ENCODE measurements around the gene IFT81. TPM values are rescaled to one million over a fixed set of nuclear protein-coding genes. Genes with fewer than 3 reads are reported as not detected.

IFT81 gene
- total RNA-seq, 6 donors from 2014 or later = 7.7 to 39.1 (median 10.8) TPM

GRCh38 chr12:110230655-110231054, 106.5 kb downstream of the IFT81 start:
- DNase-seq (no peak), ATAC-seq (ENCODE audit: low FRiP score in 2 of 2) (no peak)

GRCh38 chr12:110233212-110233903, 109.2 kb downstream of the IFT81 start:
- Histone ChIP-seq H3K4me1 (peaks cover 4 to 13% (median 8%) of the 10 kb centered on the region in 4 donors), H3K9me3 (no peaks in the 10 kb centered on the region), H3K36me3 (no peaks in the 10 kb centered on the region), H3K27me3 (no peaks in the 10 kb centered on the region), H3K4me3 (no peak overlapping the region), H3K27ac (no peak overlapping the region)
- 80% methylated on average over 6 of the region's 6 CpGs for WGBS, 2 donors
- ATAC-seq (ENCODE audit: low FRiP score in 2 of 2) = no peak
- no peak for TF ChIP-seq POLR2AphosphoS5 (IDR thresholded peaks at IDR 0.05)
- TF ChIP-seq CTCF (IDR thresholded peaks at IDR 0.05) = no peak
- TF ChIP-seq POLR2A (IDR thresholded peaks at IDR 0.05) = no peak
- TF ChIP-seq EP300 (IDR thresholded peaks at IDR 0.05) = no peak
- no peak for DNase-seq

More at GRCh38 chr12:110230655-110231054, 106.5 kb downstream of the IFT81 start:
- Histone ChIP-seq H3K9me3 (no peaks in the 10 kb centered on the region), H3K4me1 (peaks cover 4 to 13% (median 8%) of the 10 kb centered on the region in 4 donors), H3K27me3 (no peaks in the 10 kb centered on the region), H3K36me3 (no peaks in the 10 kb centered on the region), H3K27ac (no peak overlapping the region), H3K4me3 (no peak overlapping the region)
- 56 to 64% methylated on average over 1 of the region's 1 CpG for WGBS, 2 donors
- no peak for TF ChIP-seq POLR2AphosphoS5 (IDR thresholded peaks at IDR 0.05)
- no peak for TF ChIP-seq POLR2A (IDR thresholded peaks at IDR 0.05)
- TF ChIP-seq CTCF (IDR thresholded peaks at IDR 0.05) = no peak
- no peak for TF ChIP-seq EP300 (IDR thresholded peaks at IDR 0.05)

- ATAC-seq (ENCODE audit: low FRiP score in 2 of 2) = peak in 1 of 2 donors; percentile 14
Measured at GRCh38 chr12:110234331-110234751, 110.2 kb downstream of the IFT81 start.

GRCh38 chr12:110234755-110235154, 110.6 kb downstream of the IFT81 start:
- peak overlapping the region; percentile 17 to 56 (median 24) for H3K27ac ChIP-seq
- no peaks in the 10 kb centered on the region for H3K9me3 ChIP-seq
- ATAC-seq (ENCODE audit: low FRiP score in 2 of 2) = peak in 1 of 2 donors; percentile 61
- peaks cover 4 to 13% (median 8%) of the 10 kb centered on the region in 4 donors for H3K4me1 ChIP-seq
- no peak overlapping the region for H3K4me3 ChIP-seq
- WGBS, 2 donors = 9 to 13% methylated on average over 3 of the region's 3 CpGs
- no peak for DNase-seq
- TF ChIP-seq EP300 (IDR thresholded peaks at IDR 0.05) (no peak), CTCF (IDR thresholded peaks at IDR 0.05) (no peak), POLR2A (IDR thresholded peaks at IDR 0.05) (no peak), POLR2AphosphoS5 (IDR thresholded peaks at IDR 0.05) (no peak)
- no peaks in the 10 kb centered on the region for H3K27me3 ChIP-seq
- no peaks in the 10 kb centered on the region for H3K36me3 ChIP-seq

More at GRCh38 chr12:110234331-110234751, 110.2 kb downstream of the IFT81 start:
- H3K4me1 ChIP-seq = peaks cover 4 to 13% (median 8%) of the 10 kb centered on the region in 4 donors
- no peaks in the 10 kb centered on the region for H3K36me3 ChIP-seq
- 23 to 24% methylated on average over 2 of the region's 2 CpGs for WGBS, 2 donors
- no peaks in the 10 kb centered on the region for H3K27me3 ChIP-seq
- H3K27ac ChIP-seq = peak overlapping the region; percentile 17 to 56 (median 24)
- no peak for TF ChIP-seq CTCF (IDR thresholded peaks at IDR 0.05)
- no peak for TF ChIP-seq POLR2AphosphoS5 (IDR thresholded peaks at IDR 0.05)
- no peak for TF ChIP-seq POLR2A (IDR thresholded peaks at IDR 0.05)
- no peak for TF ChIP-seq EP300 (IDR thresholded peaks at IDR 0.05)
- no peak overlapping the region for H3K4me3 ChIP-seq
- H3K9me3 ChIP-seq = no peaks in the 10 kb centered on the region
- no peak for DNase-seq
